Osteoblast (primary cell): ENCODE data around the gene MRPL19. TPM values are rescaled to one million over a fixed set of nuclear protein-coding genes. Genes with fewer than 3 reads are reported as not detected.

Experiments used
- DNase-seq: peaks from one replicate; pipeline ENCODE4 v3.0.0; 2011; ENCODE audit warnings: low spot score, mixed read lengths; ENCODE audit not compliant: insufficient read length; ENCODE audit errors: missing footprints
- H2AFZ ChIP-seq: 2 replicates; pipeline ENCODE4 v1.6.0; 2011; ENCODE audit warnings: mild to moderate bottlenecking, low read length
- H3K27ac ChIP-seq: 2 replicates; pipeline ENCODE4 v1.5.1; 2011; ENCODE audit warnings: mild to moderate bottlenecking, low read depth, low read length, moderate library complexity
- H3K27me3 ChIP-seq: 2 replicates; pipeline ENCODE4 v1.6.0; 2012; ENCODE audit warnings: mild to moderate bottlenecking, control low read depth, inconsistent platforms, low read length, moderate library complexity; ENCODE audit not compliant: insufficient read depth
- H3K36me3 ChIP-seq: 2 replicates; pipeline ENCODE4 v1.5.1; 2011; ENCODE audit warnings: mild to moderate bottlenecking, low read length, control low read depth, moderate library complexity; ENCODE audit not compliant: insufficient read depth
- H3K4me1 ChIP-seq: 2 replicates; pipeline ENCODE4 v1.5.1; 2011; ENCODE audit warnings: mild to moderate bottlenecking, low read length, control low read depth, moderate library complexity; ENCODE audit not compliant: insufficient read depth
- H3K4me2 ChIP-seq: 2 replicates; pipeline ENCODE4 v1.6.0; 2011; ENCODE audit warnings: mild to moderate bottlenecking, low read length; ENCODE audit not compliant: insufficient read depth
- H3K4me3 ChIP-seq: fragments of 200-600 bp; sonication (generic); 3 replicates; pipeline ENCODE4 v1.5.1; 2012; ENCODE audit warnings: mild to moderate bottlenecking, low read length, inconsistent platforms; ENCODE audit not compliant: insufficient read depth
- H3K79me2 ChIP-seq: 2 replicates; pipeline ENCODE4 v1.6.0; 2012; ENCODE audit warnings: mild to moderate bottlenecking, low read length, control low read depth, inconsistent platforms; ENCODE audit not compliant: insufficient read depth
- H3K9me3 ChIP-seq: 2 replicates; pipeline ENCODE4 v1.5.1; 2011; ENCODE audit warnings: low read depth, low read length, control low read depth
- H4K20me1 ChIP-seq: 2 replicates; pipeline ENCODE4 v1.6.0; 2012; ENCODE audit warnings: mild to moderate bottlenecking, low read length, control low read depth; ENCODE audit not compliant: insufficient read depth
- CTCF ChIP-seq: IDR thresholded peaks from 2 replicates; pipeline ENCODE4 v1.5.1; 2011; ENCODE audit warnings: mild to moderate bottlenecking, low read depth, low read length, moderate library complexity; ENCODE audit errors: extremely low read depth
- total RNA-seq: library from RNA; depleted of rRNA; stranded (reverse); fragments of >200 nt; gene quantifications from 2 replicates; pipeline ENCODE4 v1.2.3, GENCODE V29; 2012

The MRPL19 gene
- total RNA-seq, 1 donor = 35.8 TPM

- peaks cover 52% of the 10 kb centered on the region for H3K4me1 ChIP-seq
- H3K9me3 ChIP-seq = no peaks in the 10 kb centered on the region
- H4K20me1 ChIP-seq = no peaks in the 10 kb centered on the region
- peak overlapping the region; percentile 85 for H2AFZ ChIP-seq
- H3K27ac ChIP-seq = peak overlapping the region; percentile 97
- peak overlapping the region; percentile 79 for H3K4me2 ChIP-seq
- no peaks in the 10 kb centered on the region for H3K36me3 ChIP-seq
- H3K4me3 ChIP-seq = peak overlapping the region; percentile 62
- no peaks in the 10 kb centered on the region for H3K27me3 ChIP-seq
- DNase-seq = peak; percentile 86
- no peaks in the 10 kb centered on the region for H3K79me2 ChIP-seq
- TF ChIP-seq CTCF = peak; percentile 94
These were observed 37.8 kb upstream of the MRPL19 start for GRCh38 chr2:75608684-75609333.

GRCh38 chr2:75609334-75609689 is 37.3 kb upstream of the MRPL19 start:
- no peaks in the 10 kb centered on the region for H3K27me3 ChIP-seq
- TF ChIP-seq CTCF = no peak
- H3K36me3 ChIP-seq = no peaks in the 10 kb centered on the region
- peaks cover 47% of the 10 kb centered on the region for H3K4me1 ChIP-seq
- DNase-seq = no peak
- H3K27ac ChIP-seq = no peak overlapping the region
- H4K20me1 ChIP-seq = no peaks in the 10 kb centered on the region
- H2AFZ ChIP-seq = no peak overlapping the region
- no peaks in the 10 kb centered on the region for H3K79me2 ChIP-seq
- peak overlapping the region; percentile 79 for H3K4me2 ChIP-seq
- no peak overlapping the region for H3K4me3 ChIP-seq
- no peaks in the 10 kb centered on the region for H3K9me3 ChIP-seq

- H3K4me2 ChIP-seq = no peak overlapping the region
- H3K27me3 ChIP-seq = no peaks in the 10 kb centered on the region
- H2AFZ ChIP-seq = no peak overlapping the region
- no peaks in the 10 kb centered on the region for H3K36me3 ChIP-seq
- H4K20me1 ChIP-seq = no peaks in the 10 kb centered on the region
- H3K4me1 ChIP-seq = peaks cover 40% of the 10 kb centered on the region
- H3K79me2 ChIP-seq = no peaks in the 10 kb centered on the region
- no peak for TF ChIP-seq CTCF
- H3K9me3 ChIP-seq = no peaks in the 10 kb centered on the region
- DNase-seq = peak; percentile 79
- H3K27ac ChIP-seq = no peak overlapping the region
- H3K4me3 ChIP-seq = no peak overlapping the region
These were observed 36.6 kb upstream of the MRPL19 start for GRCh38 chr2:75609937-75610508.

- Histone ChIP-seq H3K27ac (no peak overlapping the region), H3K9me3 (no peaks in the 10 kb centered on the region), H3K4me3 (no peak overlapping the region), H3K4me1 (peaks cover 33% of the 10 kb centered on the region), H2AFZ (no peak overlapping the region), H3K36me3 (no peaks in the 10 kb centered on the region), H3K79me2 (no peaks in the 10 kb centered on the region), H4K20me1 (no peaks in the 10 kb centered on the region), H3K4me2 (no peak overlapping the region), H3K27me3 (no peaks in the 10 kb centered on the region)
- no peak for TF ChIP-seq CTCF
- no peak for DNase-seq
These were observed 35.9 kb upstream of the MRPL19 start for GRCh38 chr2:75610671-75611070.
